Measurements from ENCODE around the gene PCNX2.

PCNX2 gene

GRCh38 chr1:233295237-233295974 lies at the start of gene PCNX2:
PCNX2 (minus strand) TSS chr1:233295725; CDS start chr1:233295478, 247 bp downstream.
- DNase-seq = no peak

- no peak for DNase-seq
These were observed 47.7 kb upstream of the PCNX2 start for GRCh38 chr1:233343262-233343661.

- no peak for DNase-seq
These were observed 46.6 kb upstream of the PCNX2 start for GRCh38 chr1:233342086-233342485.

DNA sequence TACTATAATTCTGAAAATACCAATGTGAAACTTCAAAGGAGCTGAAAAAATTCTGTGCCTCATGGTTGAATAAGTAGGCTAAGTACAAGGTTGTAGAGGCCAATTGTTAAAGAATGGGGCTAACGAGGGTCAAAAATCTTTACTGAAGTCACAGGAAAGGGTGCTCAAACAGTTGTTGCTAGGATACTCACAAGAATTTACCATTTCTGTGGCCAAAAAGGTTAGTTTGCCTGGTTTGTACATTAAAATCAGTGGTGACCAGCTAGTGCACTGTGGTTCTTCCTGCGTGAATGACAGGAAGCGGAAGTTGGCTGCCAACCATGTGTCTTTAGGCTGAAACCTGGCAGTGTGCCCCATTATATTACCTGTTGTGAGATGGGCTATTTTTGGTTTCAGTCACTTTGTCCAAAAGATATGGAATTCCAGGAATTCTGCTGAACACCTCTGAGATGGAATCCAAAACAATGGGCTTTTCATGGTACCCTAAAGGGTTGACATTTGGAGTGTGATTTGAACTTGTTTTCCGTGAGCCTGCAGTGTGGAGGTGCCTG lies 45.5 kb upstream of the PCNX2 start:
- DNase-seq = no peak

- no peak for DNase-seq
These were observed 44.6 kb upstream of the PCNX2 start for GRCh38 chr1:233340031-233340555.

GRCh38 chr1:233338102-233338501 lies 42.6 kb upstream of the PCNX2 start:
- no peak for DNase-seq

GRCh38 chr1:233337505-233337904 lies 42.0 kb upstream of the PCNX2 start:
- DNase-seq = no peak

- DNase-seq = no peak
These were observed 41.3 kb upstream of the PCNX2 start for GRCh38 chr1:233336554-233337456.

GRCh38 chr1:233334092-233334491 lies 38.6 kb upstream of the PCNX2 start:
- no peak for DNase-seq

- no peak for DNase-seq
These were observed 37.6 kb upstream of the PCNX2 start for GRCh38 chr1:233333086-233333485.

DNA sequence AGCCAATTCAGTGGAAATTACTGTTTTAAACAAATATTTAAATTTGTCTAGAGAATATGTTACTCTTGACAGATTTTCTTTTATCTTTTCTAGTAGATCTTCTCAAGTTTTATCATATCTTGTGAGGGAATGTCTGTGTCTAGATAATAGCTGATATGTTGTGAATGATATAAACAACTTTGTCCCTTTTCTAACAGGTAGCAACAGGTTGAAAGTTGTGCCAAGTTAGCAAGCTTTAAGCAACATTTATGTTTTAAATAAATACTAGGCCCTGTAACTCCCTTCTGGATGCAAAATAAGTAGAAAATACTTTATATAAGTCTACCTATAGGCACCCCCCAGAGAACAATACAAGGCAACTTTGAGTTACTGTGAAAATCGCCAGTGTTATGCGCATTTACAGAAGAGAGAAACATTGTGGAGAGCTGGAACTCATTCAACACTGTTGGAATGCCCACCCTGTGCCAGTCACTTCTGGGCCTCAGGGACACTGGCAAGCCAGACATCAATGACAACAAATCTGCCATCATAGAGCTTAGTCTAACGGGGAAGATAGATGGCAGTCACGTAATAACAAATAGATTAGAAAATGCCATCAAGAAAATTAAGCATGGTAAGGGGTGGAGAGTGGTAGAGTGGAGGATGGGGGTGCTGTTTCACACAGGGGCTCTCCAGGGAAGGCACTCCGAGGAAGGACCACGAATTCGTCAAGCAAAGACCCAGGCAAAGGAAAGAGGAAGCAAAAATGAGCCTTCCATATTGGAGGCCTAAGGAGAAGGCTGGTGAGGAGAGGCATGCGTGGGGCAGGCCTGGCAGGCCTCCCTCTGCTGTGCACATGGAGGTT lies 36.4 kb upstream of the PCNX2 start:
- no peak for DNase-seq

- no peak for DNase-seq
These were observed 32.8 kb upstream of the PCNX2 start for GRCh38 chr1:233328142-233328921.

DNA sequence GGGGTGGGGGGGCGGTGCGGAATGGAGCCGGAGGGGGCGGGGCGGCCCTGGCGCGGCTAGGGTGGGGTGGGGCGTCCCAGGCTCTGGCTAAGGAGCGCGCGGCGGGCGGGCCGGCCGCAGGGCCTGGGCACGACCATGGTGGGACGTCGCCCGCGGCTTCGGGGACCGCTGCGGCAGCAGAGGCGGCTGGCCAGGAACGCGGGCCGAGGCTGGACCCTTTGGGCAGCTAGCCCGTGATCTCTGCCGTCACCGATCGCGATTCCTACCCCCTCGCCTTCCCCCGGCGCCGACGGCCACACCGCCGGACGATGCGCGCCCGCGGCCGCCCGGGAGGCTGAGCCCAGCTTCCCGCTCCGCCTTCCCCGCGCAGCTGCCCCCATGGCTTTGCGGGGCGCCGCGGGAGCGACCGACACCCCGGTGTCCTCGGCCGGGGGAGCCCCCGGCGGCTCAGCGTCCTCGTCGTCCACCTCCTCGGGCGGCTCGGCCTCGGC lies 32.2 kb upstream of the PCNX2 start, which contains the start of gene MAP3K21:
Gene MAP3K21, plus strand, starts transcription at position 74 of the 491 bp plus-strand sequence. Its CDS starts 305 bp downstream, at position 379.
- DNase-seq = no peak

DNA sequence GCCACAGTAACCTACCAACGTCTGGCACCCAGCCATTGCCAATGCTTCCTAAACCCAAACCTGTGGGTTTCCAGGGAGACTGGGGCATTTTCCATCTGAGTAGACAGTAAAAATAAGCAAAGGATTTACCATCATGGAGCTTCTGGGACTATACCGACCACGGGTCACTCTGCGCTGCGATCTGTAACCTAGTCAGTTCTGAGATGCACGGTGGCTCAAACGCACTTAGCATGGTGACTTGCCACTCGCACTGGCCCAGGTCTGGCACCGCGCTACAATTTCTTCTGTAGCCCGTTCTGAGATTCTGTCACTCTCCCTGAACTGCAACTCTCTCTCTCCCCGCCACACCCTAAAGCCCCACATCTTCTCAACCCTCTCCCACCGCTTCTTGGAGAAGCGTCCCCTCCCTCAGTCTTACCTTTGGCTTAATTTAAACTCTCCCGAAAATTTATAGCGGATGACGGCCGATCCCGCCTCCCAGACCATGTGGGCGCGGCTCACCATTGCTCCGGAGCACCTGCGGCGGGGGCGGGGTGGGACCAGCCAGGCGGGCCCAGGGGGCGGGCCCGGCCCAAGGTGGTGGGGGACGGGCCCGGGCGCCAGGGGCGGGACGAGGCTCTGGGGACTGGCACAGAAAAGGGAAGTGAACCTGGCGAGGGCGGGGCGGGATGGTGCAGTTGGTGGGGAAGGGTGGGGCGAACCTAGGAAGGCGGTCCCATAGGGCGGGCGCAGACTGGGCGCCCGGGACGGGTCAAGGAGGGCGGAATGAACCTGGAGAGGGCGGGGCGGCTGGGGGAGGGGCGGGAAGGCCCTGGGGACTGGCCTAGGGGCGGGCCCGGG lies 31.5 kb upstream of the PCNX2 start:
- no peak for DNase-seq

DNA sequence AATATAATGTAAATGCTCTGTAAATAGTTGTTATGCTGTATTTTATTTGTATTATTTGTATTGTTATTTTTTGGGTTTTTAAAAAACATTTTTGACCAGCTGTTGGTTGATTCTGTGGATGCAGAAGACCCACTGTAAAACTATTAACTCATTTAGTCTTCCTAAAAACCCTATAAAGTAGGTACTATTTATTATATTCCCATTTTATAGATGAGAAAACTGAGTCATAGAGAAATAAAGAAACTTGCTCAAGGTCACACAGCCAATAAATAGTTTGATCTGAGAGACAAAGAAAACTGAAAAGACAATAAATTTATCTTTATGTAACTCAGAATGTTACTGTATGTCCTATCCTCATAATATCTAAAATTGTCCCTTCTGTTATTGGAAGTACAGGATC lies 30.8 kb upstream of the PCNX2 start:
- no peak for DNase-seq

- DNase-seq = no peak
These were observed 28.2 kb upstream of the PCNX2 start for GRCh38 chr1:233323718-233324117.

DNA sequence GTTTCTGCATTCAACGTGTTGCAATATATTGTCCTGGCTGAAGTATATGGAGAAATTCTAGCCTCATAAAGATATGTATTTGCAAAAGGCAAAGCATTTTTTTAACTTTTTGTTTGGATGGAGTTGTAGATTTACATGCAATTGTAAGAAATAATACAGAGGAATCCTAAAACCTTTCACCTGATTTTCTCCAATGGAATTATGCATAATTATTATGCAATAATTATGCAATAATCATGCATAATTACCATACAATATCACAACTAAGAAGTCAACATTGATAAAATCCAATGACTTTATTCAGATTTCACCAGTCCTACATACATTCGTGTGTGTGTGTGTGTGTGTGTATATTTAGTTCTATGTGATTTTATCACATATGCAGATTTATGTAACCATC lies 24.5 kb upstream of the PCNX2 start:
- DNase-seq = no peak

DNA sequence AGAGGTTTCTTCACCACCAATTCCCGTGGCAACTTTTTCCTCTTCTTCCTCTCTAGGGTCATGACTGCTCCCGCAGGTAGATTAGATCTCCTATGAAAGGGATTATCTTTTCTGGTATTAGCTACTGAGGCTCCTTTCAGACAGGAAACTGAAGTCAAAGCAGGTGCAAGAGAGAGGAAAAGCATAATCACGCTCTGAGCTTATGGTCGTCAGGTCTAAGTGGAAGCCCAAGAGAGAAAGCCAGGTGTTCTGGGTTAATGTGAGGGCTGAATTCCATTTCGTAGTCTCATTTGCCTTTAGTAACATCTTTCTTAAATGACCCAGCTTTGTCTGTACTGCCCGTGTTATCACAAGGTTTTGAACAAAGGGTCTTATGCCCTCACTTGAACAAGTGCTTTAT lies 23.7 kb upstream of the PCNX2 start:
- DNase-seq = no peak

DNA sequence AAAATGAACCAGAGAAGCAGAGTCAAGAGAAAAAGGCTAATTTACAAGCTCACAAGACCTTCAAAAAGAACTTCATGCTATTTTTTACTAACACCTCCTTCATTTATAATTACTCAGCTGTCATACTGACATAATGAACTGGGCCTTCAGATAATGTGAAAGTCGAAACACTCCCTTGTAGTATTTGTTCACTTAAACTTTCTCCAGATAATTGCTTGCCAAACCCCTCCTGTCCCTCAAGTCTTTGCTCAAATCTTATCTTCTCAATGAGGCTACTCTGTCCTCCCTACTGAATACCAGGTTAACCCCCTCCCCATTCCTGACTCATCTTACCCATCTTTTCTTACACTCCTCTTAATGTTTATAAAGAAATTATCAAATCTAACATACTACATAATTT lies 20.9 kb upstream of the PCNX2 start:
- DNase-seq = no peak

DNA sequence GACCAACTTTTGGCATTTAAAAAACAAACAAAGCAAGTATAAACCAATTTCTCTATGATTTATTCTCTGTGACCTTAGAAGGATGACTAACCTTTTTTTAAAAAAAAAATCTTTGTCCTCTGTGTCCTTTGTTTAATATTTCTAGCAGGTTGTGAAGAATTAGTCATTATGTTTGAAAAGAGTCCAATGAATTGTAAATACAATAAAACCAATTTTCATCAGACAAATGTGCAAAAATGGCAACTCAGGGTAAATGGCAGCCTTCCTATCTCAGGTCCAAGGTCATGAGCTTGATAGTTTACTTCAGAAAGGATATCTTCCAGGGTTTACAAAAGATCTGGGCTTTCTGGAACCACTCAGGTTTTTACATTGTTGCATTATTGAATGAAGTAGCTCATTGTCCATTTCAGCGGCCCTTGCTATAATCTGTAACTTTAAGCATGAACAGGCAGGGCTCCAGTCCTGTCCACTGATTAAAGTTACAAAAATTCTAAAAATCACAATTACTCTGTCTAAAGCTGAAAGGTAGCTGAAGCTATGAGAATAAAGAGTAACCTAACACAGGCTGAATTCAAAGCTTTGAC lies 20.3 kb upstream of the PCNX2 start:
- DNase-seq = no peak
